Measurements from ENCODE around the gene MDH2.

- TF ChIP-seq ZNF274 (IDR thresholded peaks at IDR 0.05; ENCODE audit: low read depth, low read length) (no peak), YY1 (IDR thresholded peaks at IDR 0.05; ENCODE audit: insufficient read depth, insufficient read length) (no peak), SUZ12 (IDR thresholded peaks at IDR 0.05; ENCODE audit: extremely low read depth, insufficient read depth, insufficient read length) (no peak)
Measured at GRCh38 chr7:76051840-76052239, 3.9 kb downstream of the MDH2 start.

All from NT2/D1 (cell line).